Breast epithelium (tissue), 4 donors: ENCODE data around the gene TSPEAR. TPM values are rescaled to one million over a fixed set of nuclear protein-coding genes. Genes with fewer than 3 reads are reported as not detected.

Experiments
- DNase-seq, 2 donors: peaks; one replicate each; pipeline ENCODE4 v3.0.0-alpha.2; 2019; ENCODE audit warnings: low spot score in 2 of 2
- H3K27ac ChIP-seq, 2 donors: fragments of 200-600 bp; sonication (generic) in 1 of 2; one replicate each; pipeline ENCODE4 v1.5.1; 2016 to 2019; ENCODE audit warnings: mild to moderate bottlenecking in 1 of 2
- H3K27me3 ChIP-seq, 2 donors: fragments of 200-600 bp; sonication (generic) in 1 of 2; one replicate each; pipeline versions ENCODE4 v1.5.1 to v1.6.0; 2017 to 2019; ENCODE audit warnings: control low read depth in 1 of 2, mild to moderate bottlenecking in 1 of 2
- H3K36me3 ChIP-seq: fragments of 200-600 bp; one replicate; pipeline ENCODE4 v1.5.1; 2019
- H3K4me1 ChIP-seq, 2 donors: fragments of 200-600 bp; sonication (generic); one replicate each; pipeline ENCODE4 v1.5.1; 2016 to 2019; ENCODE audit warnings: control low read depth in 1 of 2
- H3K4me3 ChIP-seq, 3 donors: fragments of 200-600 bp; sonication (generic); 1 replicate in 2 of 3; 2 replicates in 1 of 3; pipeline ENCODE4 v1.5.1; 2016 to 2019; ENCODE audit warnings: mild to moderate bottlenecking in 3 of 3, moderate library complexity in 2 of 3
- H3K9me3 ChIP-seq, 2 donors: fragments of 200-600 bp; sonication (generic) in 1 of 2; one replicate each; pipeline ENCODE4 v1.5.1; 2016 to 2019; ENCODE audit warnings: control low read depth in 1 of 2
- POLR2A ChIP-seq: fragments of 450-650 bp; IDR thresholded peaks from one replicate; pipeline ENCODE4 v1.6.1; 2016; ENCODE audit warnings: antibody characterized with exemption, mild to moderate bottlenecking, moderate library complexity
- POLR2AphosphoS5 ChIP-seq, 3 donors: sonication (generic); formaldehyde crosslinking; IDR thresholded peaks; one replicate each; pipeline ENCODE4 v1.6.1; 2017; ENCODE audit warnings: antibody characterized with exemption in 3 of 3
- intact Hi-C: fragments of 100-400 bp; cut with DNase I; formaldehyde crosslinking; loops from one replicate; pipeline ENCODE4 v1.15.1; 2023; ENCODE audit warnings: low total_unique reads
- total RNA-seq, 3 donors: library from RNA; depleted of rRNA; stranded (reverse); fragments of >200 nt; gene quantifications; one replicate each; pipeline ENCODE4 v1.1.0, GENCODE V29; 2016
- TF ChIP-seq, protein P1 (sequence below), 3 donors: fragments of 450-650 bp; IDR thresholded peaks; one replicate each; pipeline ENCODE4 v1.5.1; 2016 to 2017; ENCODE audit warnings: antibody characterized with exemption in 3 of 3, mild to moderate bottlenecking in 3 of 3, moderate library complexity in 3 of 3

TSPEAR gene
- total RNA-seq, 3 donors from 2014 or later = 0.15 TPM; not detected in 2

DNA sequence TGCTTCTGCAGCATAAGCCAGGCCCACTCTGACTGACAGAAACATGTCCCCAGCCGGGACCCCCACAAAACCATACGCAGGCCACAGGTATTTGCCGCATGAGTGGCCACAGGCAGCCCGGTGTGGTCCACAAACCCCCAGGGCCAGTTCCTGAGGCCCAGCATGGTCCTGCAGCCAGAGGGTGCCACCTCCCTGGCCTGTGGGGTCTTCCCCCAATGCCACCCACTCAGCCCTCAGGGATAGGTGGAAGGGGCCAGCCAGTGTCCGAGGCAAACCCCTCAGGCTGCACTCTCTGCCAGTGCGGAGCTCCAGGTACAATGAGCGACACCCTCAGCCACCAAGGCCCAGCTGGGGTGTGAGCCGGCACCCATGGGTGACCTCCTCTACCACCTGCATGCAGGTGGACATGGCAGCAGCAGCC, 46.8 kb upstream of the TSPEAR start:
- no peak overlapping the region for H3K27ac ChIP-seq
- no peaks in the 10 kb centered on the region for H3K27me3 ChIP-seq
- no peaks in the 10 kb centered on the region for H3K36me3 ChIP-seq
- H3K4me3 ChIP-seq = no peak overlapping the region
- intact Hi-C loops = no loop called here
- no peak for TF ChIP-seq POLR2AphosphoS5 (IDR thresholded peaks at IDR 0.05)
- TF ChIP-seq, protein P1, sequence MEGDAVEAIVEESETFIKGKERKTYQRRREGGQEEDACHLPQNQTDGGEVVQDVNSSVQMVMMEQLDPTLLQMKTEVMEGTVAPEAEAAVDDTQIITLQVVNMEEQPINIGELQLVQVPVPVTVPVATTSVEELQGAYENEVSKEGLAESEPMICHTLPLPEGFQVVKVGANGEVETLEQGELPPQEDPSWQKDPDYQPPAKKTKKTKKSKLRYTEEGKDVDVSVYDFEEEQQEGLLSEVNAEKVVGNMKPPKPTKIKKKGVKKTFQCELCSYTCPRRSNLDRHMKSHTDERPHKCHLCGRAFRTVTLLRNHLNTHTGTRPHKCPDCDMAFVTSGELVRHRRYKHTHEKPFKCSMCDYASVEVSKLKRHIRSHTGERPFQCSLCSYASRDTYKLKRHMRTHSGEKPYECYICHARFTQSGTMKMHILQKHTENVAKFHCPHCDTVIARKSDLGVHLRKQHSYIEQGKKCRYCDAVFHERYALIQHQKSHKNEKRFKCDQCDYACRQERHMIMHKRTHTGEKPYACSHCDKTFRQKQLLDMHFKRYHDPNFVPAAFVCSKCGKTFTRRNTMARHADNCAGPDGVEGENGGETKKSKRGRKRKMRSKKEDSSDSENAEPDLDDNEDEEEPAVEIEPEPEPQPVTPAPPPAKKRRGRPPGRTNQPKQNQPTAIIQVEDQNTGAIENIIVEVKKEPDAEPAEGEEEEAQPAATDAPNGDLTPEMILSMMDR (IDR thresholded peaks at IDR 0.05) = no peak
- peaks cover 0 to 8% of the 10 kb centered on the region in 2 donors for H3K9me3 ChIP-seq
- no peaks in the 10 kb centered on the region for H3K4me1 ChIP-seq
- DNase-seq = no peak

DNA sequence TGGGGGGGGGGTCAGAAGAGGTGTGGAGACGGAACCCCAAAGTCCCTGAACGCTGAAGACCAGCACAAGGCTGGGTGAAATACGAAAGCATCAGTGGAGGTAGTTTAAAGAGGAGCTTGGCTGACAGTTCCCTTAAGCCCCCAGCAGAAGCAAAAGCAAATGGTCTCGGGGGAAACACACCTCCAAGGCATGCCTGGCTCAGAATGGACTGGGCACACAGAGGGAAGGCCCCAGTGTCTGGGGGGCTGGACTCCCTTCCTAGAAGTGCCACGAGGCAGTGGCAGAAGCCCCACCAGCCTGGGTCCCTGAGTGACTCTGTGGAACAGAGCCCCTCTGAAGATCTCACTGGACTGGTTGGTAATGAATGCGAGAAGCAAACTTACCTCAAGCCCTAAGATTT, 46.4 kb upstream of the TSPEAR start:
- Histone ChIP-seq H3K27ac (no peak overlapping the region), H3K36me3 (no peaks in the 10 kb centered on the region), H3K9me3 (peaks cover 0 to 8% of the 10 kb centered on the region in 2 donors), H3K27me3 (no peaks in the 10 kb centered on the region), H3K4me3 (no peak overlapping the region), H3K4me1 (no peaks in the 10 kb centered on the region)
- no peak for DNase-seq
- no peak for TF ChIP-seq POLR2AphosphoS5 (IDR thresholded peaks at IDR 0.05)
- TF ChIP-seq, protein P1 (IDR thresholded peaks at IDR 0.05) = no peak
- TF ChIP-seq POLR2A = no peak
- intact Hi-C loops = no loop called here

DNA sequence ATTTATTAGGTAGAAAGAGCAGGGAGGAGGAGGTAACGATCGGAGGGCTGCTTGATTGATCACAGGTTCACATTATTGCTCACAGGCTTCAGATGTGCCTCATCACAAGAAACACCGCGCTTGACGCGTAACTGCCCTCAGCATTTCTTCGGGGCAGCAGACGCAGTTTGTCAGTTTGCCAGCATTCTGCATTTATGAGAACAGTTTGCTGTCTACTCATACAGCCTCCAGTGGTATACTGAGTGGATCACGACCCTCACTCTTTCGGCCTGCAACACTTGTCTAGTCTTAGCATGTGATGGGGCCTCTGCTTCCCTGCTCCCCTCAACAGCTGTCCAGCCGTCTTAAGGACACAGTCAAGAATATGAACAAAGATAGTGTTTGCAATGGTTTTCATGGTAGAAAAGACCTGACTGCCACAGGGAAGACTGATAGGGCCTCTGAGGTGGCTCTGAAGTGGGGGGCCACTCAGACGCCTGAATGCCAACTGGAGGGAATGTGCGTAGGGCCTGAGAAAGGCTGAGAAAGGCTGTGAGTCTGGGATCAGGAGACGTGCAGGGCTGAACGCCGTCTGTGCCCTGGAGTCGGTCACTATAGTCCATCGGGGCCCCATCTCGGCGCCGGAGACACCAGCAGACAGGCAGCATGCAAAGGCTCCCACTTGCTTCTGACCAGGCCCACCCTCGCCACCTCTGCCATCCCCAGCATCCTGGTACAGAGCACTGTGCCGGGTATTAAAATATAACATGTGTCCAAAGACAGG, 45.2 kb upstream of the TSPEAR start:
- Histone ChIP-seq H3K27ac (no peak overlapping the region), H3K27me3 (no peaks in the 10 kb centered on the region), H3K4me3 (no peak overlapping the region), H3K4me1 (no peaks in the 10 kb centered on the region), H3K9me3 (peaks cover 0 to 8% of the 10 kb centered on the region in 2 donors), H3K36me3 (no peaks in the 10 kb centered on the region)
- TF ChIP-seq POLR2AphosphoS5 (IDR thresholded peaks at IDR 0.05) (no peak), POLR2A (no peak)
- TF ChIP-seq, protein P1 (IDR thresholded peaks at IDR 0.05) = no peak
- intact Hi-C loops = no loop called here
- no peak for DNase-seq

DNA sequence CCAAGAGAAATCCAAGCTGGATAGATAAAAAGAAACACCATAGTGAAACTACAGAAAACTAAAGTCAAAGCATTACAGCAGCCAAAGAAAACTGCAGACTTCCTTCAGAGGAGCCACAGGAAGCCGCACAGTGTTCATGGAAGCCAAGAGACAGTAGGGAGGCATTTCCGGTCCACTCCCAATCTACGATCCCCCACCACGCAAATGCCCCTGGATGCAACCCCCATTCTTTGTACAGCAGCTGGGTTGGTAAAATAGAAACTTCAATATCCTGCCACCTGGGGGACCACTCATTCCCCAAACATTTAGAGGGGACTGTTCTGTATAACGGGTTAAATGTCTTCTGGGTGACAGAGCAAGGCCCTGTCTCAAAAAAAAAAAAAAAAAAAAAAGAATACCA, 43.9 kb upstream of the TSPEAR start:
- no peak for DNase-seq
- no peak overlapping the region for H3K27ac ChIP-seq
- no peaks in the 10 kb centered on the region for H3K4me1 ChIP-seq
- H3K27me3 ChIP-seq = peaks cover 0 to 2% of the 10 kb centered on the region in 2 donors
- intact Hi-C loops = no loop called here
- H3K4me3 ChIP-seq = no peak overlapping the region
- H3K36me3 ChIP-seq = no peaks in the 10 kb centered on the region
- TF ChIP-seq, protein P1 (IDR thresholded peaks at IDR 0.05) = no peak
- TF ChIP-seq POLR2AphosphoS5 (IDR thresholded peaks at IDR 0.05) (no peak), POLR2A (no peak)
- H3K9me3 ChIP-seq = peaks cover 0 to 8% of the 10 kb centered on the region in 2 donors

GRCh38 chr21:44753357-44753756, 42.0 kb upstream of the TSPEAR start:
- Histone ChIP-seq H3K4me3 (no peak overlapping the region), H3K27me3 (peaks cover 0 to 17% of the 10 kb centered on the region in 2 donors), H3K9me3 (peaks cover 0 to 8% of the 10 kb centered on the region in 2 donors), H3K36me3 (no peaks in the 10 kb centered on the region), H3K4me1 (no peaks in the 10 kb centered on the region), H3K27ac (no peak overlapping the region)
- DNase-seq = no peak
- TF ChIP-seq POLR2AphosphoS5 (IDR thresholded peaks at IDR 0.05) (no peak), POLR2A (no peak)
- TF ChIP-seq, protein P1 (IDR thresholded peaks at IDR 0.05) = no peak
- intact Hi-C loops = no loop called here
